Panc1 (cell line): ENCODE measurements around the gene KRT12. TPM values are rescaled to one million over a fixed set of nuclear protein-coding genes. Genes with fewer than 3 reads are reported as not detected.

Experiments
- ATAC-seq: fragments of 200-7000 bp; cut with Tn5 transposase; 2 replicates; pipeline ENCODE4 v1.9.1; 2020; ENCODE audit warnings: mild to moderate bottlenecking, moderate library complexity
- Bru-seq: library from RNA; stranded (reverse); fragments of 400-500 nt; gene quantifications from one replicate; lab custom pipeline; 2021; lab: Mats Ljungman, UMichigan
- BruChase-seq, 2 experiments: library from RNA; stranded (reverse); fragments of 400-500 nt; gene quantifications; one replicate each; lab custom pipeline; 2021; lab: Mats Ljungman, UMichigan
- BruUV-seq: library from RNA; stranded (reverse); fragments of 400-500 nt; replicated peaks from 2 replicates; lab custom pipeline; 2021; lab: Mats Ljungman, UMichigan
- CTCF ChIA-PET: fragments of 300-600 bp; sonication (Branson Sonifier 250); formaldehyde crosslinking; loops from one replicate; lab custom pipeline; 2022; ENCODE audit warnings: antibody characterized with exemption; lab: Charles Lee
- POLR2A ChIA-PET: fragments of 300-600 bp; sonication (Branson Sonifier 250); formaldehyde crosslinking; loops from one replicate; lab custom pipeline; 2022; ENCODE audit warnings: antibody characterized with exemption; lab: Charles Lee
- DNase-seq: peaks from one replicate; pipeline ENCODE4 v3.0.0-alpha.2; 2010; ENCODE audit warnings: low read depth, low spot score
- H3K27ac ChIP-seq: 2 replicates; pipeline ENCODE4 v1.5.1; 2011; ENCODE audit warnings: mild to moderate bottlenecking, low read length, inconsistent platforms
- H3K27me3 ChIP-seq: fragments of 200-500 bp; sonication (Bioruptor generic); 2 replicates; pipeline ENCODE4 v1.6.0; 2014; ENCODE audit warnings: low read length, inconsistent platforms; ENCODE audit not compliant: control insufficient read depth, insufficient read depth
- H3K36me3 ChIP-seq: fragments of 200-500 bp; sonication (Bioruptor generic); 2 replicates; pipeline ENCODE4 v1.5.1; 2014; ENCODE audit warnings: inconsistent platforms, mild to moderate bottlenecking, low read length, moderate library complexity; ENCODE audit not compliant: control insufficient read depth, insufficient read depth
- H3K4me1 ChIP-seq: 2 replicates; pipeline ENCODE4 v1.5.1; 2011; ENCODE audit warnings: inconsistent platforms, mild to moderate bottlenecking, low read length, moderate library complexity; ENCODE audit not compliant: control insufficient read depth, insufficient read depth
- H3K4me3 ChIP-seq, 2 experiments: 2 replicates each; pipeline ENCODE4 v1.5.1; 2011 to 2012; ENCODE audit warnings: low read depth in 2 of 2, low read length in 2 of 2, mild to moderate bottlenecking in 2 of 2, inconsistent platforms in 1 of 2, moderate library complexity in 1 of 2
- H3K9me3 ChIP-seq: fragments of 200-500 bp; sonication (Bioruptor generic); 2 replicates; pipeline ENCODE4 v1.5.1; 2014; ENCODE audit warnings: low read depth, mild to moderate bottlenecking, inconsistent platforms, low read length, moderate library complexity; ENCODE audit not compliant: control insufficient read depth, insufficient read depth
- CTCF ChIP-seq: fragments of 450-650 bp; IDR thresholded peaks from 2 replicates; pipeline ENCODE4 v1.5.1; 2017; ENCODE audit warnings: mild to moderate bottlenecking
- POLR2AphosphoS5 ChIP-seq: IDR thresholded peaks from 2 replicates; pipeline ENCODE4 v1.6.1; 2012; ENCODE audit warnings: mild to moderate bottlenecking, low read depth, low read length, moderate library complexity
- SIN3A ChIP-seq: IDR thresholded peaks from 2 replicates; pipeline ENCODE4 v1.6.1; 2012; ENCODE audit warnings: low read depth, mild to moderate bottlenecking, low read length, moderate library complexity, borderline replicate concordance; ENCODE audit not compliant: insufficient read depth
- TCF7L2 ChIP-seq: IDR thresholded peaks from 2 replicates; pipeline ENCODE4 v1.6.1; 2011; ENCODE audit warnings: mild to moderate bottlenecking, low read depth, low read length, inconsistent platforms
- in situ Hi-C: cut with HindIII; loops from 2 replicates; pipeline ENCODE4 v1.10.0; 2016; ENCODE audit warnings: low sequenced_read_pairs, low pct_unique_long_range_greater_than_20kb
- intact Hi-C: fragments of 100-400 bp; cut with micrococcal nuclease; formaldehyde crosslinking; loops from one replicate; pipeline ENCODE4 v1.10.0; 2022; ENCODE audit not compliant: unreplicated experiment
- long read RNA-seq: library from polyadenylated mRNA; unstranded; transcript quantifications from one replicate; pipeline ENCODE4 v2.0.0, GENCODE V29; 2021; ENCODE audit not compliant: unreplicated experiment
- polyA plus RNA-seq: library from polyadenylated mRNA; unstranded; fragments of >200 nt; gene quantifications from one replicate; pipeline ENCODE4 v1.2.1, GENCODE V29; 2012; ENCODE audit warnings: missing spikeins; ENCODE audit not compliant: insufficient read length
- total RNA-seq: library from RNA; stranded (reverse); gene quantifications from one replicate; pipeline ENCODE4 v1.2.1, GENCODE V29; 2021; ENCODE audit not compliant: unreplicated experiment
- TF ChIP-seq, protein P1 (sequence below), 2 experiments: IDR thresholded peaks; 2 replicates each; pipeline ENCODE4 v1.6.1; 2011 to 2012; ENCODE audit warnings: low read depth in 2 of 2, control low read depth in 1 of 2, low read length in 1 of 2, mild to moderate bottlenecking in 1 of 2, moderate library complexity in 1 of 2; ENCODE audit not compliant: insufficient read depth in 1 of 2

KRT12 gene
- total RNA-seq: not detected
- polyA plus RNA-seq: not detected
- not detected for Bru-seq, nascent RNA
- not detected for BruChase-seq, experiment 1, labeled RNA remaining after a 2-hour chase
- BruChase-seq, experiment 2, labeled RNA remaining after a 6-hour chase: not detected
- long read RNA-seq: 0 reads

GRCh38 chr17:40866838-40867237, at the start of gene KRT12:
KRT12 (minus strand) TSS chr17:40867223; CDS start chr17:40867186, 37 bp downstream.
- Histone ChIP-seq H3K27me3 (no peaks in the 10 kb centered on the region; the same call in 1 of the 2 replicates), H3K4me3 (no peak within 1 kb of the TSS), H3K36me3 (no peaks in the 10 kb centered on the region), H3K27ac (no peak within 1 kb of the TSS), H3K4me1 (no peaks in the 10 kb centered on the region), H3K9me3 (no peaks in the 10 kb centered on the region)
- no TSS peak for BruUV-seq
- DNase-seq: no peak
- intact Hi-C loops: no loop called here
- TF ChIP-seq SIN3A: no peak
- TF ChIP-seq POLR2AphosphoS5: no peak
- TF ChIP-seq TCF7L2: no peak
- TF ChIP-seq CTCF: no peak
- TF ChIP-seq, protein P1, sequence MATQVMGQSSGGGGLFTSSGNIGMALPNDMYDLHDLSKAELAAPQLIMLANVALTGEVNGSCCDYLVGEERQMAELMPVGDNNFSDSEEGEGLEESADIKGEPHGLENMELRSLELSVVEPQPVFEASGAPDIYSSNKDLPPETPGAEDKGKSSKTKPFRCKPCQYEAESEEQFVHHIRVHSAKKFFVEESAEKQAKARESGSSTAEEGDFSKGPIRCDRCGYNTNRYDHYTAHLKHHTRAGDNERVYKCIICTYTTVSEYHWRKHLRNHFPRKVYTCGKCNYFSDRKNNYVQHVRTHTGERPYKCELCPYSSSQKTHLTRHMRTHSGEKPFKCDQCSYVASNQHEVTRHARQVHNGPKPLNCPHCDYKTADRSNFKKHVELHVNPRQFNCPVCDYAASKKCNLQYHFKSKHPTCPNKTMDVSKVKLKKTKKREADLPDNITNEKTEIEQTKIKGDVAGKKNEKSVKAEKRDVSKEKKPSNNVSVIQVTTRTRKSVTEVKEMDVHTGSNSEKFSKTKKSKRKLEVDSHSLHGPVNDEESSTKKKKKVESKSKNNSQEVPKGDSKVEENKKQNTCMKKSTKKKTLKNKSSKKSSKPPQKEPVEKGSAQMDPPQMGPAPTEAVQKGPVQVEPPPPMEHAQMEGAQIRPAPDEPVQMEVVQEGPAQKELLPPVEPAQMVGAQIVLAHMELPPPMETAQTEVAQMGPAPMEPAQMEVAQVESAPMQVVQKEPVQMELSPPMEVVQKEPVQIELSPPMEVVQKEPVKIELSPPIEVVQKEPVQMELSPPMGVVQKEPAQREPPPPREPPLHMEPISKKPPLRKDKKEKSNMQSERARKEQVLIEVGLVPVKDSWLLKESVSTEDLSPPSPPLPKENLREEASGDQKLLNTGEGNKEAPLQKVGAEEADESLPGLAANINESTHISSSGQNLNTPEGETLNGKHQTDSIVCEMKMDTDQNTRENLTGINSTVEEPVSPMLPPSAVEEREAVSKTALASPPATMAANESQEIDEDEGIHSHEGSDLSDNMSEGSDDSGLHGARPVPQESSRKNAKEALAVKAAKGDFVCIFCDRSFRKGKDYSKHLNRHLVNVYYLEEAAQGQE (IDR thresholded peaks at IDR 0.05; ENCODE audit: insufficient read depth in 1 of 2, low read depth in 2 of 2, low read length in 1 of 2): no peak
- ATAC-seq: no peak
- ChIA-PET POLR2A (interaction anchor here (0.5 kb wide), 1 partner anchor 13 kb away, joined by 5 read pairs; no protein-coding TSS in a partner anchor), CTCF (no interaction called here)
- in situ Hi-C loops: no loop called here

- DNase-seq: no peak
- Histone ChIP-seq H3K36me3 (no peaks in the 10 kb centered on the region), H3K4me1 (no peaks in the 10 kb centered on the region), H3K9me3 (no peaks in the 10 kb centered on the region), H3K27ac (no peak overlapping the region), H3K4me3 (no peak overlapping the region), H3K27me3 (no peaks in the 10 kb centered on the region)
- intact Hi-C loops: no loop called here
- BruUV-seq: no TSS peak
- no peak for TF ChIP-seq SIN3A
- TF ChIP-seq POLR2AphosphoS5: no peak
- TF ChIP-seq, protein P1 (IDR thresholded peaks at IDR 0.05; ENCODE audit: insufficient read depth in 1 of 2, low read depth in 2 of 2, low read length in 1 of 2): no peak
- CTCF ChIA-PET: no interaction called here
- in situ Hi-C loops: no loop called here
- POLR2A ChIA-PET: no interaction called here
- ATAC-seq: no peak
Observed at GRCh38 chr17:40916366-40916765, 49.3 kb upstream of the KRT12 start.
